HCT116 (cell line): Measurements from ENCODE around the gene SERPINA3.

Experiments
- CEBPB ChIP-seq: IDR thresholded peaks from 2 replicates; pipeline ENCODE4 v1.6.1; 2012; ENCODE audit warnings: low read depth
- CTCF ChIP-seq, 3 experiments: fragments of 200-600 bp in 1 of 3; sonication (generic) in 1 of 3; IDR thresholded peaks in 2 of 3; conservative IDR thresholded peaks in 1 of 3; 2 replicates each; pipeline ENCODE4 v1.5.1; 2012 to 2017; ENCODE audit warnings: low read depth in 2 of 3, low read length in 2 of 3, antibody characterized with exemption in 1 of 3, borderline replicate concordance in 1 of 3, control low read depth in 1 of 3, mild to moderate bottlenecking in 1 of 3, mixed read lengths in 1 of 3, mixed run types in 1 of 3, moderate library complexity in 1 of 3; ENCODE audit not compliant: insufficient read depth in 1 of 3
- EZH2 ChIP-seq: fragments of 200-600 bp; sonication (generic); IDR thresholded peaks from 2 replicates; pipeline ENCODE4 v1.6.1; 2017; ENCODE audit warnings: antibody characterized with exemption, mixed run types
- JUND ChIP-seq: IDR thresholded peaks from 2 replicates; pipeline ENCODE4 v1.6.1; 2012
- POLR2A ChIP-seq: IDR thresholded peaks from 2 replicates; pipeline ENCODE4 v1.7.0; 2011; ENCODE audit warnings: borderline replicate concordance; ENCODE audit not compliant: insufficient read depth, insufficient read length; ENCODE audit errors: extremely low read depth
- POLR2AphosphoS5 ChIP-seq: IDR thresholded peaks from 2 replicates; pipeline ENCODE4 v1.6.1; 2011; ENCODE audit warnings: mild to moderate bottlenecking, low read depth, low read length, moderate library complexity
- REST ChIP-seq: IDR thresholded peaks from 2 replicates; pipeline ENCODE4 v1.6.1; 2012; ENCODE audit warnings: low read depth
- SIN3A ChIP-seq: IDR thresholded peaks from 2 replicates; pipeline ENCODE4 v1.6.1; 2012; ENCODE audit warnings: low read depth
- TF ChIP-seq, protein P1 (sequence below): IDR thresholded peaks from 2 replicates; pipeline ENCODE4 v1.6.1; 2012

GRCh38 chr14:94659256-94659655, 47.1 kb downstream of the SERPINA3 start:
- TF ChIP-seq, protein P1, sequence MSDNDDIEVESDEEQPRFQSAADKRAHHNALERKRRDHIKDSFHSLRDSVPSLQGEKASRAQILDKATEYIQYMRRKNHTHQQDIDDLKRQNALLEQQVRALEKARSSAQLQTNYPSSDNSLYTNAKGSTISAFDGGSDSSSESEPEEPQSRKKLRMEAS: no peak
- TF ChIP-seq EZH2 (no peak), POLR2AphosphoS5 (no peak), REST (no peak), CTCF (IDR thresholded peaks at IDR 0.05 in 2 of 3, conservative IDR thresholded peaks at IDR 0.05 in 1 of 3; ENCODE audit: borderline replicate concordance in 1 of 3, insufficient read depth in 1 of 3, low read depth in 2 of 3, low read length in 2 of 3) (no peak), JUND (no peak), SIN3A (no peak), CEBPB (no peak), POLR2A (no peak)
